Ovary (tissue), 9 donors: ENCODE results near the gene TRIM63. TPM values are rescaled to one million over a fixed set of nuclear protein-coding genes. Genes with fewer than 3 reads are reported as not detected.
A peak's percentile ranks its signal among the peaks of the same experiment; 100 is the strongest.

ENCODE experiments used
- DNase-seq, 5 donors: peaks; one replicate each; pipeline ENCODE4 v3.0.0-alpha.2; 2019 to 2020
- H3K27ac ChIP-seq, 2 donors: fragments of 200-600 bp; one replicate each; pipeline versions ENCODE4 v1.5.1 to v1.8.0; 2019 to 2022
- H3K27me3 ChIP-seq: fragments of 200-600 bp; one replicate; pipeline ENCODE4 v1.8.0; 2022
- H3K36me3 ChIP-seq: fragments of 200-600 bp; sonication (generic); one replicate; pipeline ENCODE4 v1.5.1; 2019
- H3K4me1 ChIP-seq: one replicate; pipeline ENCODE4 v1.8.1; 2013; ENCODE audit warnings: mild to moderate bottlenecking, moderate library complexity; ENCODE audit not compliant: insufficient read depth
- H3K4me3 ChIP-seq: fragments of 200-600 bp; sonication (generic); one replicate; pipeline ENCODE4 v1.5.1; 2017
- H3K9me3 ChIP-seq, 2 donors: fragments of 200-600 bp in 1 of 2; sonication (generic) in 1 of 2; one replicate each; pipeline versions ENCODE4 v1.5.1 to v1.8.1; 2013 to 2019; ENCODE audit warnings: mild to moderate bottlenecking in 1 of 2, moderate library complexity in 1 of 2
- EP300 ChIP-seq: sonication (generic); formaldehyde crosslinking; IDR thresholded peaks from one replicate; pipeline ENCODE4 v1.6.1; 2017; ENCODE audit warnings: antibody characterized with exemption
- POLR2A ChIP-seq: fragments of 450-650 bp; IDR thresholded peaks from one replicate; pipeline ENCODE4 v1.6.1; 2017; ENCODE audit warnings: antibody characterized with exemption, mild to moderate bottlenecking, moderate library complexity
- WGBS, 3 donors: extraction: QIAGEN DNeasy Blood & Tissue Kit in 1 of 3; methylation state at CpG; one replicate each; pipeline versions ENCODE4 v1.1.5 to v1.1.7; 2013 to 2017; 5-methylcytosine and 5-hydroxymethylcytosine counted together
- intact Hi-C, 4 donors: fragments of 100-400 bp; cut with DNase I; formaldehyde crosslinking; loops; one replicate each; pipeline versions ENCODE4 v1.11.0 to v1.15.1; 2022 to 2023
- polyA plus RNA-seq, 2 donors: library from polyadenylated mRNA; stranded (reverse); fragments of 200-250 nt in 1 of 2; fragments of 350-450 nt in 1 of 2; fragmentation: Illumina TruSeq in 1 of 2; extraction: RNeasy Lipid Tissue Mini Kit (QIAGEN cat#74804) in 1 of 2; gene quantifications; one replicate each; pipeline ENCODE4 v1.2.3, GENCODE V29; 2013 to 2014
- total RNA-seq, 7 donors: library from RNA; depleted of rRNA in 2 of 7; stranded (reverse); fragments of >200 nt in 2 of 7; fragmentation: NEBNext Ultra II Directional in 3 of 7; extraction: Animal tissue kit (Norgen Biotek cat#: 25700) in 3 of 7; gene quantifications; one replicate each; pipeline versions ENCODE4 v1.1.0 to v1.2.4, GENCODE V29; 2016 to 2023
- TF ChIP-seq, protein P1 (sequence below), 3 donors: fragments of 450-650 bp in 2 of 3; fragments of 200-600 bp in 1 of 3; IDR thresholded peaks; one replicate each; pipeline versions ENCODE4 v1.5.1 to v1.8.0; 2016 to 2022; ENCODE audit warnings: antibody characterized with exemption in 3 of 3, mild to moderate bottlenecking in 1 of 3
- donor health status: DM: no; HTN: no; CAD: no; lungs with moderate emphysema.
- donor health status: DM: no; HTN: no; CAD: no.
- donor health status: Bipolar disorder and iron deficiency.
- donor health status: DM: yes; HTN: yes; CAD: no.
- donor health status: DM: no; HTN: no; CAD: no.
- donor health status: DM: yes; HTN: yes; CAD: no.

The TRIM63 gene
- total and polyA plus RNA-seq, 9 donors: 0.06 to 1.6 (median 0.20) TPM; not detected in 5

GRCh38 chr1:26043765-26044164 is 23.7 kb downstream of the TRIM63 start:
- Histone ChIP-seq H3K36me3 (no peaks in the 10 kb centered on the region), H3K9me3 (no peaks in the 10 kb centered on the region), H3K27ac (no peak overlapping the region), H3K4me1 (no peaks in the 10 kb centered on the region), H3K27me3 (peaks cover 3% of the 10 kb centered on the region), H3K4me3 (no peak overlapping the region)
- intact Hi-C loops: no loop called here
- 75 to 96% (median 77%) methylated on average over 2 of the region's 2 CpGs for WGBS, 3 donors
- DNase-seq: peak in 1 of 5 donors; percentile 2
- TF ChIP-seq EP300 (no peak), POLR2A (no peak)
- TF ChIP-seq, protein P1, sequence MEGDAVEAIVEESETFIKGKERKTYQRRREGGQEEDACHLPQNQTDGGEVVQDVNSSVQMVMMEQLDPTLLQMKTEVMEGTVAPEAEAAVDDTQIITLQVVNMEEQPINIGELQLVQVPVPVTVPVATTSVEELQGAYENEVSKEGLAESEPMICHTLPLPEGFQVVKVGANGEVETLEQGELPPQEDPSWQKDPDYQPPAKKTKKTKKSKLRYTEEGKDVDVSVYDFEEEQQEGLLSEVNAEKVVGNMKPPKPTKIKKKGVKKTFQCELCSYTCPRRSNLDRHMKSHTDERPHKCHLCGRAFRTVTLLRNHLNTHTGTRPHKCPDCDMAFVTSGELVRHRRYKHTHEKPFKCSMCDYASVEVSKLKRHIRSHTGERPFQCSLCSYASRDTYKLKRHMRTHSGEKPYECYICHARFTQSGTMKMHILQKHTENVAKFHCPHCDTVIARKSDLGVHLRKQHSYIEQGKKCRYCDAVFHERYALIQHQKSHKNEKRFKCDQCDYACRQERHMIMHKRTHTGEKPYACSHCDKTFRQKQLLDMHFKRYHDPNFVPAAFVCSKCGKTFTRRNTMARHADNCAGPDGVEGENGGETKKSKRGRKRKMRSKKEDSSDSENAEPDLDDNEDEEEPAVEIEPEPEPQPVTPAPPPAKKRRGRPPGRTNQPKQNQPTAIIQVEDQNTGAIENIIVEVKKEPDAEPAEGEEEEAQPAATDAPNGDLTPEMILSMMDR (IDR thresholded peaks at IDR 0.05): no peak

- Histone ChIP-seq H3K27ac (no peak overlapping the region), H3K27me3 (peaks cover 3% of the 10 kb centered on the region), H3K4me1 (no peaks in the 10 kb centered on the region), H3K4me3 (no peak overlapping the region), H3K36me3 (no peaks in the 10 kb centered on the region), H3K9me3 (no peaks in the 10 kb centered on the region)
- TF ChIP-seq POLR2A (no peak), EP300 (no peak)
- TF ChIP-seq, protein P1 (IDR thresholded peaks at IDR 0.05): no peak
- WGBS, 3 donors: 62 to 67% (median 66%) methylated on average over 4 of the region's 4 CpGs
- peak in 1 of 5 donors; percentile 1 for DNase-seq
- intact Hi-C loops: loop anchor here in 1 of 4 donors (2.0 kb wide), 1 partner anchor 101 kb away; no protein-coding TSS in a partner anchor
Observed at GRCh38 chr1:26041978-26042377, 25.5 kb downstream of the TRIM63 start.

- TF ChIP-seq EP300 (no peak), POLR2A (no peak)
- TF ChIP-seq, protein P1 (IDR thresholded peaks at IDR 0.05): no peak
- peak in 1 of 5 donors; percentile 5 for DNase-seq
- Histone ChIP-seq H3K4me1 (no peaks in the 10 kb centered on the region), H3K27ac (no peak overlapping the region), H3K4me3 (no peak overlapping the region), H3K27me3 (peaks cover 3% of the 10 kb centered on the region), H3K9me3 (no peaks in the 10 kb centered on the region), H3K36me3 (no peaks in the 10 kb centered on the region)
- WGBS, 3 donors: 69 to 75% (median 71%) methylated on average over 7 of the region's 7 CpGs
- intact Hi-C loops: loop anchor here in 1 of 4 donors (2.0 kb wide), 1 partner anchor 101 kb away; no protein-coding TSS in a partner anchor
Observed at GRCh38 chr1:26041401-26041800, 26.0 kb downstream of the TRIM63 start.

DNA sequence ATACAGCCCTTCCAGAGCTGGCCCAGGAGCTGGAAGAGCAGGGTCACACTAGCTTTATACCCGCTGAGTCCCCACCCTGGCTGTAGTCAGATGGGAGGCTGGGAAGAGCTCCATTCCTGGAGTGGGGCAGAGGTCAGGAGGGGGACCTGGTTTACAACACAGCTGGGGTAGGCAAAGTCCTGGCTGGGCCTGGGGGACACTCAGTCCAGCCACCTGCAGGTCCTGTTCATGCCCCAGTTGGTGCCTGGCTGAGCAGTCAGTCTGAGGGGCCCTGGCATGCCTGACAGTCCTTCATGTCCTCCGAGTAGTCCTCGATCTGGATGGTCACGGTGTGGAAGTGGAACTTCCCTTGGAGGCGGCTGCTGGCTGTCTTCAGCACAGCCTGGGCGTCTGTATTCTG is 28.5 kb downstream of the TRIM63 start:
- WGBS, 3 donors: 54 to 61% (median 61%) methylated on average over 6 of the region's 6 CpGs
- H3K36me3 ChIP-seq: no peaks in the 10 kb centered on the region
- intact Hi-C loops: loop anchor here in 3 of 4 donors (5.0 to 10.0 kb wide), 3 partner anchors 103 to 116 kb away; partner anchors contain the start of gene FAM110D (in 1 of the 3)

More for the DNA sequence above, 28.5 kb downstream of the TRIM63 start:
- no peaks in the 10 kb centered on the region for H3K9me3 ChIP-seq
- no peak for TF ChIP-seq EP300
- TF ChIP-seq, protein P1 (IDR thresholded peaks at IDR 0.05): no peak
- no peak for TF ChIP-seq POLR2A
- peak in 1 of 5 donors; percentile 12 for DNase-seq
- no peaks in the 10 kb centered on the region for H3K27me3 ChIP-seq
- H3K27ac ChIP-seq: no peak overlapping the region
- H3K4me1 ChIP-seq: peaks cover 1% of the 10 kb centered on the region
- no peak overlapping the region for H3K4me3 ChIP-seq
